ENCODE results near the gene PDE9A.

The PDE9A gene

DNA sequence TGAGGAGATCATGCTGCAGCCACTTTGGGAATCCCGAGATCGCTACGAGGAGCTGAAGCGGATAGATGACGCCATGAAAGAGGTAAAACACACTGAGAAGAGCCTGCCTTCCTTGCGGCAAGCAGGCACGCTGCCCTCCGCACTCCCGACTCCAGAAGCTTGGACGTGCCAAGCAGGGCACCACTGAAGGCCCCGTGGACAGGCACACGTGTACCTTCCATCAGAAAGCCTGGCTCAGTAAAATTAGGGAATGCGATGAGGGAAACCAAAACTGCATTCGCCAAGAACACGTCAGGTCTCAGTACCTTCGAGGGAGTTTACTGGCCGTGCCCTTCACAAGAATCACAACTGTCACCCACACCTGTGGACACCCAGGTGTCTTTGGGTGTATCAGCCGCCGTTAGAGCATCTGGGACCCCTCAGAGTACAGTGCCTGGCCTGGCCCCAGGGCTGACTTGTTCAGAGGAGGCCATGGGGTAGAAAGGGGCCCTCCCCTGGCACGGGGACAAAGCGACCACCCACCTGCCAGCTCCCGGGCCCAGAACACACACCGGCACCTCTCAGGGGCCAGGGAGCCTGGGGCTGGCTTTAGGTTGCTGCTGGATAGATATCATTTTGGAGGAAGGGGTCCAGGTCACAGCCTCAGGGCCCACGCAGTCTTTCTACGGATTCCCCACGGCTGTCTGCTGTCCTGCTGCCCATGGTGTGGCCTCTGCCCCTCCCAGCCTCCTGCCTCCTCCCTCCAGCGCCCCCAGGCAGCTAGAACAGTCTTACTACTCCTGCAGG lies 117.5 kb downstream of the PDE9A start:
- H3K36me3 ChIP-seq (ENCODE audit: insufficient read depth, low read length) = peaks cover 6% of the 10 kb centered on the region; the same call in 1 of the 2 replicates
- no peak overlapping the region for H3K9ac ChIP-seq (ENCODE audit: low read depth, low read length)
- no peaks in the 10 kb centered on the region for H3K4me1 ChIP-seq (ENCODE audit: insufficient read depth, low read length)
- H3K9me3 ChIP-seq (ENCODE audit: control insufficient read depth, insufficient read depth, low read length) = no peaks in the 10 kb centered on the region

DNA sequence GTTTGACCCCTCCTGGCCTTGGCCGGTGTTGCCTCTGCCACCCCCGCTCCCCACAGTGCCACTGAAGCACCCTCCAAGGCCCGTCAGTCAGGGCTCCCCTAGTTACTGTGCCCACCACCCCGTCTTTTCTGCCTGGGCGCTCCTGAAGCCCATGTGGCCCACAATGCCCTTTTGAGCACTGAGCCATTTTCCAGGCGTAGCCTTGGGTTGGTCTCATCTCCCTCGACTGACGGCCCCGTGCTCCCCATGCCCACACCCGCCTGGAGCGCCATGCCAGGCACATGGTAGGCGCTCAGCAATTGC lies 118.0 kb downstream of the PDE9A start:
- H3K9ac ChIP-seq (ENCODE audit: low read depth, low read length) = no peak overlapping the region
- peaks cover 6% of the 10 kb centered on the region; the same call in 1 of the 2 replicates for H3K36me3 ChIP-seq (ENCODE audit: insufficient read depth, low read length)
- H3K9me3 ChIP-seq (ENCODE audit: control insufficient read depth, insufficient read depth, low read length) = no peaks in the 10 kb centered on the region
- H3K4me1 ChIP-seq (ENCODE audit: insufficient read depth, low read length) = no peaks in the 10 kb centered on the region

DNA sequence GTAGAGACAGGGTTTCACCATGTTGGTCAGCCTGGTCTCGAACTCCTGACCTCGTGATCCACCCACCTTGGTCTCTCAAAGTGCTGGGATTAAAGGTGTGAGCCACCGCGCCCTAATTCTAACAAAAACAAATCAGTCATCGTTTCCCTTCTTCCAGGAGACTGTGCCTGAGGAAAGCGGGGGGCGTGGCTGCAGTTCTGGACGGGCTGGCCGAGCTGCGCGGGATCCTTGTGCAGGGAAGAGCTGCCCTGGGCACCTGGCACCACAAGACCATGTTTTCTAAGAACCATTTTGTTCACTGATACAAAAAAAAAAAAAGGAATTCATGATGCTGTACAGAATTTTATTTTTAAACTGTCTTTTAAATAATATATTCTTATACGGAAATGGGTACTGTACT lies 121.7 kb downstream of the PDE9A start:
- H3K4me1 ChIP-seq (ENCODE audit: insufficient read depth, low read length) = peaks cover 12% of the 10 kb centered on the region; the same call in 1 of the 2 replicates
- H3K9ac ChIP-seq (ENCODE audit: low read depth, low read length) = no peak overlapping the region
- H3K9me3 ChIP-seq (ENCODE audit: control insufficient read depth, insufficient read depth, low read length) = no peaks in the 10 kb centered on the region
- no peaks in the 10 kb centered on the region; the same call in 1 of the 2 replicates for H3K36me3 ChIP-seq (ENCODE audit: insufficient read depth, low read length)

DNA sequence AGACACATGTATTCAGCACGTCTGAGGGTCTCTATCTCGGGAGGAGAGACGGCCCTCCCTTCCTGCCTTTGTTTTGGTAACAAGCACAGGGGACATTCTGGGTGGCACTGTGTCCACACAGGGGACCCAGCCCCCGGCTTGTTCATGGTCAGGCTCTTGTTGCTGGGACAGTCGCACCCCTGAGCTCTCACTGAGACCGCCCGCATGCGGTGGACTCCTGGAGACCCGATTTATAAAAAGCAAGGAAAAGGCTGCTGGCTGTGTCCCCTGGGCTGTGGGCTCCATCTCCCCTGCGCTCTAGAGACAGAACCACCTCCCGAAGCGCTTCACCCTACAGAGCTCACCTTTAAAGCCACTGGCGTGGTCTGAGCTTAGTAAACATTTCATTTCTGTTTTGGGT lies 122.5 kb downstream of the PDE9A start:
- Histone ChIP-seq H3K36me3 (ENCODE audit: insufficient read depth, low read length) (no peaks in the 10 kb centered on the region; the same call in 1 of the 2 replicates), H3K4me1 (ENCODE audit: insufficient read depth, low read length) (peaks cover 17% of the 10 kb centered on the region; the same call in 1 of the 2 replicates), H3K9ac (ENCODE audit: low read depth, low read length) (no peak overlapping the region), H3K9me3 (ENCODE audit: control insufficient read depth, insufficient read depth, low read length) (no peaks in the 10 kb centered on the region)

DNA sequence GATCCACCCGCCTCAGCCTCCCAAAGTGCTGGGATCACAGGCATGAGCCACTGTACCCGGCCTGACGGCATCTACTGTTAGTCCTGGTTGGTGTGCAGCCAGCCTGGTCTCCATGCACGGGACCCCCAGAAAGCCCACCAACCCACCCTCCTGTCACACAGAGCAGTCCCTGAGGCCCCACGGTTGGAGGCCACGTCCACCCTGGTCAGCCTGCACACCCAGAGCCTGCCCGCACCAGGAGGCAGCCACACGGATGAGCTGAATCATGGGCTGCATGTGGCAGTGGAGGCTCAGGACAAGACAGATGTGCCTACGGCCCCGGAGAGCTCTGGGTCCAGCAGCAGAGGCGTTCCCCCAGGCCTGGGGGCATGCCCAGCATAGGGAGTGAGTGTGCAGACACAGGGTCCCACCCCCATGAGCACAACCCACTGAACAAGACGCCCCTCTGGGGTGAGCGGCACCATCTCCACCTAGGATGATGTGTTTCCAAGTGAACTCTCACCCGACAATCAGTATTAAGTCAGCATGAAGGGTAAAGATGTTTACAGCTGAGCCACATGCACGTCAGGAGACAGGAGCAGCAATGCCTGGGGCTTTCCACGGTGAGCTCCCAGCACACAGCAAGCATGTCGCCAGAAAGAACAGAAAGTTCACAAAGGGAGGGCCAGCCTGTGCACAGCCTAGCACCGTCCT lies 123.8 kb downstream of the PDE9A start:
- Histone ChIP-seq H3K9ac (ENCODE audit: low read depth, low read length) (no peak overlapping the region), H3K4me1 (ENCODE audit: insufficient read depth, low read length) (peaks cover 18% of the 10 kb centered on the region; the same call in 1 of the 2 replicates), H3K36me3 (ENCODE audit: insufficient read depth, low read length) (no peaks in the 10 kb centered on the region; the same call in 1 of the 2 replicates), H3K9me3 (ENCODE audit: control insufficient read depth, insufficient read depth, low read length) (no peaks in the 10 kb centered on the region)

DNA sequence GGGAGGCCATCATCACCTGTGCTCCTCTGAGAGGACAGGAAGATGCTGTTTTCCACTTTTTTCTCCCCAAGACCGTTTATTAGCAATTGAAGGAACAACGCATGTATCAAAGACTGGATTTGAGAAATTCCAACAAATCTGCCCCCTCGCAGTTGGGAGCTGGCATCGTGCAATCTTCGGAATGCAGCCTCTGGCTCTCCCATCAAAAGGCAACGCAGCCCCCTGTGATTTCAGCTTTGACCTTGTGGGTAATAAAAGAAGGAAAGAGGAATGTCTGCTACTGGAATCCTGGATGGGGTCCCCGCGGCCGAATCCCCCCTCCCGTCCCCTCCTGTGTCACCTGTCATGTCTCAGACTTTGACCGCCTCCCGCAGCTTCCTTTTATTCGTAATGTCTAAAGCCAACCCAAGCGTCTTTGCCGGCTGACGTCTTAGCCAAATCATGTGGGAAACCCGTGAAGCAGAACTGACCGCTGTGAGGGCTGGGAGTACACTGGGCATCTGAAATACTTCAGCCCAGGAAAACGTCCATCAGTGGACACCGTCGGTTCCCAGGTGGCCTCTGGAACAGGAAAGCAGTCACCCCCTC lies 124.4 kb downstream of the PDE9A start:
- no peaks in the 10 kb centered on the region for H3K36me3 ChIP-seq (ENCODE audit: insufficient read depth, low read length)
- H3K9ac ChIP-seq (ENCODE audit: low read depth, low read length) = no peak overlapping the region
- peaks cover 22% of the 10 kb centered on the region; the same call in 1 of the 2 replicates for H3K4me1 ChIP-seq (ENCODE audit: insufficient read depth, low read length)
- H3K9me3 ChIP-seq (ENCODE audit: control insufficient read depth, insufficient read depth, low read length) = no peaks in the 10 kb centered on the region

DNA sequence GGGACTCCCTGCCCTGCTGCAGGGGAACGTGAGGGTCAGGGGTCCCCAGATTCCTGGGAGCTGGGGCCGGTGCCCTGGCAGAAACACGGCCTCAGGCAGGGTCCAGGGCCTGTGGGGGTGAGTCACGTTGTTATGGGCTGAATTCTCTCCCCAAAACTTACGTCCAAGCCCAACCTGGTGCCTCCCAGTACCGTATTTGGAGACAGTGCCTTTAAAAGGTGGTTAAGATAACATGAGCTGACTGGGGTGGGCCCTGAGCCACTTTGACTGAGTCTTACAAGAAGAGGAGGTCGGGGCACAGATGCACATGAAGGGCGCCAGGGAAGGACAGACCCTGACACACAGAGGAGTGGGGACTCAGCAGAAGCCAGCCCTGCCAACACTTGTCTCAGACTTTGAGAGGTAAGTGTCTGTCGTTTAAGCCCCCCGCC lies 126.0 kb downstream of the PDE9A start:
- Histone ChIP-seq H3K9me3 (ENCODE audit: control insufficient read depth, insufficient read depth, low read length) (no peaks in the 10 kb centered on the region), H3K4me1 (ENCODE audit: insufficient read depth, low read length) (peaks cover 28% of the 10 kb centered on the region; the same call in 1 of the 2 replicates), H3K9ac (ENCODE audit: low read depth, low read length) (no peak overlapping the region), H3K36me3 (ENCODE audit: insufficient read depth, low read length) (no peaks in the 10 kb centered on the region)

DNA sequence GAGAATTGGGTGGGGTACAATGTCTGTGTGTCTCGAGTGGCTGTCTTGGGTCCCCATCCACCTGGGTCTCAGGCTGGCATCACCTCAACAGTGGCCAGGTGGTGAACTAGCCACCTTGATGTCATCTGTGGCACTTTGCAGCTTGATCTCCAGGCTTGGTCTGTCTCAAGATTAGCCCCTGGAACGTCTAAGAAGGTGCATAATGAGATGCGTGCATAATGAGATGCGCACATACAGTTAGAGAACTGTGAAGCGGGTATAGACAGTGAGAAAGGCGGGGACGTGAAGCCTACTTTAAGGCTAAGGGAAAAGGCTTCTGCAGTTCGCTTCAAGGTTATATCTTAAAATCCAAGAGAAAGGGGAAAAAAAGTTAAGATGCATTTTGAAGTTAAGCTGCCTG lies 127.2 kb downstream of the PDE9A start:
- Histone ChIP-seq H3K9ac (ENCODE audit: low read depth, low read length) (peak overlapping the region; percentile 62; the same call in 1 of the 2 replicates), H3K36me3 (ENCODE audit: insufficient read depth, low read length) (no peaks in the 10 kb centered on the region), H3K9me3 (ENCODE audit: control insufficient read depth, insufficient read depth, low read length) (no peaks in the 10 kb centered on the region), H3K4me1 (ENCODE audit: insufficient read depth, low read length) (peaks cover 28% of the 10 kb centered on the region; the same call in 1 of the 2 replicates)

DNA sequence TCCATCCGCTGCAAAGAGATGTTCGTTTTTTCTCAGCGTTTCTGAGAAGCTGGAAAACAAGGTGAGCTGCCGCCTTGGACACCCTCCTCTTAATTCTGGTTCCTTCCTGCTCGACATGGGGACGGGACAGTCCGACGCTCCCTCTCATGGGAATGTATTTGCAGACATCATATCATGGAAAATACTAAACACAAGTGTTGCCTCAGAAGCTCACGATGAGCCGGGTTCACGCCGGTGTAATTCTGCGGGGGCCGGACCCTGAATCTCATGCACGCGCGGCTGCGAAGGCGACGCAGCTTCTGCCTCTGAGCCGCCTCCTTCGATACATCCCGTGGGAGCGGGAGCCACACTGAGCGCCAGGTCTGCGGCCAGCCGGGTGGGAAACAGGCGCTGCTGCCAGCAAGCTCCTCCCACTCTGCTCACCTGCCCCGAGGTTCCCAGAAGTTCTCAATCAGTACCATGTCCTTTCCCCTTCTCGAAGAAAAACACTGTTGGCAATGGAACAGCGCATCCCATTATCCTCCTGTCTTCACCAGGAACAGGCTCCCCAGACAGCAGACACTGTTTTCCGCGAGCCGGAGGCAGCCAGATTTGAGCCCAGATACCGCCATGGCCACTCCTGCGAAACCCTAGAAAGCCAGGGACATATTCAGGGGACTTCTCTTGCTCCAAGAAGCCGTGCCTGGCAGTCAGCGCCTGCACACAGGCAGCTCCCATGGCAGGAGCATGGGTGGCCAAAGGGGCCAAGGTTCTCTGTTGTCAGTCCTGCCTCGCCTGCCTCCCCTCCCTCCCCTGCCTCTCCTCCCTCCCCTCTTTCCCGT lies 127.9 kb downstream of the PDE9A start:
- H3K4me1 ChIP-seq (ENCODE audit: insufficient read depth, low read length) = peaks cover 28% of the 10 kb centered on the region; the same call in 1 of the 2 replicates
- no peaks in the 10 kb centered on the region for H3K9me3 ChIP-seq (ENCODE audit: control insufficient read depth, insufficient read depth, low read length)
- H3K36me3 ChIP-seq (ENCODE audit: insufficient read depth, low read length) = no peaks in the 10 kb centered on the region
- peak overlapping the region; percentile 62 for H3K9ac ChIP-seq (ENCODE audit: low read depth, low read length)

DNA sequence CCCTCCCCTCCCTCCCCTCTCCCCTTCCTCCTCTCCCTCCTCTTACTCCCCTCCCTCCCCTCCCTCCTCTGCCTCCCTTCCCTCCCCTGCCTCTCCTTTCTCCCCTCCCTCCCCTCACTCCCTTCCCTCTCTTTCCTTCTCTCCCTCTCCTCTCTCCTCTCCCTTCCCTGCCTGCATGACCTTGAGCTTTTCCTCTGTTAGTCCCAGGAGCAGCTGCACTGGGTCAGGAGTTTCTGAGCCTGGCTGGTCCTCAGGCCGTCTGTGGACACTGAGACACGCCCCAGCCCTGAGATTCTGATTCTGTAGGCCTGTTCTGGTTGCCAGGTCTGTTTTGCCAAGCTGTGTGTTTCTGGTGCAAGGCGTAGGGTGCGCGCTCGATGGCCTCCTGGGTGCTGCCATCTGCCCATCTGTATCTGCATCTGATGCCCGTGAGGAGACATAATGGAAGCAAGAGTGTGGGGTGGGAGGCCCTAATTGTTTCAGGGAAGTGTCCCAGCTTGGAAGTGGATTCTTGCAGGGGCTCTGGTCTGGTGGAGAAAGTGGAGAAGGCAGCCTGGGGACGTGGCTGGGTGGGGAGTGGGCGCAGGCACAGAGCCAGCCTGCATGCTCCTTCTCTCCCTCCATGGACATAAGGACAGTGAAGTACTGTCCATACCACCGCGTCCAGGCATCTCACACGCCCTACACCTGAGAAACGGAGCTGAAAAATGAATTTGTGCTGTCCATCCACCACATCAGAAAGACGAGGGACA lies 128.7 kb downstream of the PDE9A start:
- Histone ChIP-seq H3K4me1 (ENCODE audit: insufficient read depth, low read length) (peaks cover 28% of the 10 kb centered on the region; the same call in 1 of the 2 replicates), H3K36me3 (ENCODE audit: insufficient read depth, low read length) (no peaks in the 10 kb centered on the region), H3K9ac (ENCODE audit: low read depth, low read length) (peak overlapping the region; percentile 11; the same call in 1 of the 2 replicates), H3K9me3 (ENCODE audit: control insufficient read depth, insufficient read depth, low read length) (no peaks in the 10 kb centered on the region; the same call in 1 of the 2 replicates)

DNA sequence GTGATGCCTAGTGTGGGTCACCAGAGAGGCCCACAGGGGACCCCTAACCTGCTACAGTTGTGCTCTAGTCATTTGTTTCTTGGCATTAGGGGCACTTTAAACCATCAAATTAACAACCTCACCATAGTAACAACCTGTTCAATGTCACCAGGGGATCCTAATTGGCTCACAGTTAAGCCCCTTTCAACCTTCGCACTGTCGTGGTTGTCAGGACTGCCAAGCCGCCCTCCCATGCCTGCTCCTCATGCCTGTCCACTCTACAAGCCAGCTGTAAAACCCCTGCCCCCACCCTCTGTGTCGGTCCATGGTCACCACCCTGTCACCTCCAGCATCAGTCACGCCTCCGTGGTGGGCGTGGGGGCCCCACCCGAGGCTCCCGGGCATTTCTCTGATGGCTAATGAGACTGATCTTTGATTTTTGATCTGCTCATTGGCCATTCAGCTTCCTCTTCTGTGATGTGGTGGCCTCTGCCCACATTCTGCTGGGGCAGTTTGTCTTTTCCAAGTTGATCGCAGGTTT lies 129.4 kb downstream of the PDE9A start:
- peaks cover 28% of the 10 kb centered on the region; the same call in 1 of the 2 replicates for H3K4me1 ChIP-seq (ENCODE audit: insufficient read depth, low read length)
- no peaks in the 10 kb centered on the region; the same call in 1 of the 2 replicates for H3K9me3 ChIP-seq (ENCODE audit: control insufficient read depth, insufficient read depth, low read length)
- H3K36me3 ChIP-seq (ENCODE audit: insufficient read depth, low read length) = no peaks in the 10 kb centered on the region
- no peak overlapping the region for H3K9ac ChIP-seq (ENCODE audit: low read depth, low read length)

DNA sequence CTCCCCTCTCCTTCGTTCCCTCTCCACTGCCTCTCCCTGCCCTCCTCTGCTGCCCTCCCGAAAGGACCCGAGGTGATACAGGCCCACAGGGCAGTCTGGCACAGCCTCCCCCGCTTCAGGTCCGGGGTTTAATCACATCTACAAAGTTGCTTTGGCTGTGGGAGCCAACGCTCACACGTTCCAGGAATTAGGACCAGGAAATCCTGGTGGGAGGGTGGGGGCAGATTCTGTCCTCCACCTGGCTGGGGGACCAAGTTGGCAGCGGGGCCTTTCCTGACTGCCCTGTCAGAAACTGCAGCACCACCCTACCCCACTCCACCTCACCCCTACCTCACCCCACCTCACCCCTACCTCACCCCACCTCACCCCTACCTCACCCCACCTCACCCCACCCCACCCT lies 130.9 kb downstream of the PDE9A start:
- Histone ChIP-seq H3K9ac (ENCODE audit: low read depth, low read length) (peak overlapping the region; percentile 33), H3K36me3 (ENCODE audit: insufficient read depth, low read length) (no peaks in the 10 kb centered on the region), H3K4me1 (ENCODE audit: insufficient read depth, low read length) (peaks cover 22% of the 10 kb centered on the region; the same call in 1 of the 2 replicates), H3K9me3 (ENCODE audit: control insufficient read depth, insufficient read depth, low read length) (no peaks in the 10 kb centered on the region; the same call in 1 of the 2 replicates)

DNA sequence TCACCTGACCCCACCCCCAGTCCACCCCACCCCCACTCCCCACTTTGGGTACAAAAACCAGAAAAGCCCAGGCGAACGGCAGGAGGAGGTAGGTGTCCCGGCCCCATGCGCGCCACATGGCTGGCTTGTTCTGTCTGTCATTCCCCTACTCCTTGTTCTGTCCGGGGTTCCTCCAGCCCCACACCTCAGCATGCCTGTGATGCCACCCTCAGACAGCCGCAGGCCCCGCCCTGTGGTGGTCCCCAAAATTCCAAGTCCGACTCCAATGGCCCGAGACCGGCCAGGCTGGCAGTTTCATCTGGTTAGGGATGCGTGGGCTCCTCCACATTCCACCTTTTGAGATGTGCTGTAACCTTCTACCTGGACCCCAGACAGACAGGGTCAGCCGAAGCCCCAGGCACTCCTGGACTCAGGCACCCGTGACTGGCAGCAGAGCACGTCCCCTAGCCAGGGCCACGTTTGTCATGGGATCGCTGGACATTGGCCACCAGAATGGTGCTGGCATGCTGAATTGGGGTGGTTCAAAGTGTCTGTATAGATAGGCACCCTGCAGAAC lies 131.6 kb downstream of the PDE9A start:
- H3K4me1 ChIP-seq (ENCODE audit: insufficient read depth, low read length) = peaks cover 16% of the 10 kb centered on the region; the same call in 1 of the 2 replicates
- no peak overlapping the region for H3K9ac ChIP-seq (ENCODE audit: low read depth, low read length)
- no peaks in the 10 kb centered on the region; the same call in 1 of the 2 replicates for H3K9me3 ChIP-seq (ENCODE audit: control insufficient read depth, insufficient read depth, low read length)
- H3K36me3 ChIP-seq (ENCODE audit: insufficient read depth, low read length) = no peaks in the 10 kb centered on the region

Measured in ES-I3 (cell line).